K562 (cell line): ENCODE results near the gene PRPH2. TPM values are rescaled to one million over a fixed set of nuclear protein-coding genes. Genes with fewer than 3 reads are reported as not detected.

Experiments used
- ESRRB ChIP-seq: fragments of 250-450 bp; sonication (Bioruptor Pico); IDR thresholded peaks from 2 replicates; pipeline ENCODE4 v1.5.0; 2020; ENCODE audit warnings: mild to moderate bottlenecking, moderate library complexity, borderline replicate concordance
- HCFC1 ChIP-seq: IDR thresholded peaks from 2 replicates; pipeline ENCODE4 v1.6.1; 2012; ENCODE audit warnings: low read depth, low read length, improper control_type of control experiment
- HDAC8 ChIP-seq: fragments of 450-650 bp; IDR thresholded peaks from 2 replicates; pipeline ENCODE4 v1.6.1; 2016; ENCODE audit warnings: mild to moderate bottlenecking, missing genetic modification characterization, moderate library complexity, missing compliant biosample characterization
- JUN ChIP-seq, 2 experiments: sonication (generic) in 1 of 2; formaldehyde crosslinking in 1 of 2; IDR thresholded peaks; 2 replicates each; pipeline versions ENCODE4 v1.6.1 to v1.8.0; 2012 to 2022; ENCODE audit warnings: borderline replicate concordance in 2 of 2, mild to moderate bottlenecking in 2 of 2, improper control_type of control experiment in 1 of 2, low read depth in 1 of 2, low read length in 1 of 2, missing genetic modification reagents in 1 of 2
- MAFF ChIP-seq: IDR thresholded peaks from 2 replicates; pipeline ENCODE4 v1.6.1; 2012; ENCODE audit warnings: low read length, improper control_type of control experiment
- OTX1 ChIP-seq: fragments of 450-650 bp; formaldehyde crosslinking; IDR thresholded peaks from 2 replicates; pipeline ENCODE4 v1.4.0; 2022; ENCODE audit warnings: mild to moderate bottlenecking
- THRAP3 ChIP-seq: fragments of 450-650 bp; IDR thresholded peaks from 2 replicates; pipeline ENCODE4 v1.6.1; 2016; ENCODE audit warnings: mild to moderate bottlenecking, inconsistent platforms, borderline replicate concordance
- ZNF3 ChIP-seq: fragments of 250-450 bp; sonication (Bioruptor Pico); IDR thresholded peaks from 2 replicates; pipeline ENCODE4 v1.5.0; 2021; ENCODE audit warnings: mild to moderate bottlenecking, moderate library complexity
- polyA plus RNA-seq, 8 experiments: library from polyadenylated mRNA; depleted of rRNA in 4 of 8; stranded (reverse) in 5 of 8; unstranded in 3 of 8; fragments of >200 nt; fragmentation: Nextera tagmentation in 2 of 8; fragmentation: Illumina TruSeq in 1 of 8; extraction: Ambion mirVana in 2 of 8; extraction: Trizol in 1 of 8; gene quantifications; 2 replicates each; pipeline versions ENCODE4 v1.2.1 to v1.2.3, GENCODE V29; 2011 to 2014; ENCODE audit warnings: inconsistent platforms in 1 of 8, missing spikeins in 1 of 8
- total RNA-seq, 7 experiments: library from RNA; depleted of rRNA in 6 of 7; stranded (reverse); fragments of >200 nt in 6 of 7; fragmentation: Illumina TruSeq in 2 of 7; extraction: Trizol in 2 of 7; gene quantifications; 2 replicates each; pipeline versions ENCODE4 v1.2.1 to v1.2.3, GENCODE V29; 2011 to 2021; ENCODE audit warnings: low replicate concordance in 1 of 7
- TF ChIP-seq, protein P1 (sequence below), 2 experiments: fragments of 450-650 bp; formaldehyde crosslinking in 1 of 2; IDR thresholded peaks; 2 replicates each; pipeline versions ENCODE4 v1.4.0 to v1.6.1; 2014 to 2020; ENCODE audit warnings: mild to moderate bottlenecking in 2 of 2, borderline replicate concordance in 1 of 2, low read depth in 1 of 2
- TF ChIP-seq, protein P2 (sequence below), 2 experiments: fragments of 200-800 bp in 1 of 2; sonication (Bioruptor generic) in 1 of 2; sonication (generic) in 1 of 2; formaldehyde crosslinking in 1 of 2; IDR thresholded peaks in 1 of 2; conservative IDR thresholded peaks in 1 of 2; 2 replicates each; pipeline versions ENCODE4 v1.5.0 to v1.6.1; 2016 to 2020; ENCODE audit warnings: missing compliant biosample characterization in 1 of 2, missing genetic modification characterization in 1 of 2, missing genetic modification reagents in 1 of 2
- TF ChIP-seq, protein P3 (sequence below): fragments of 250-450 bp; sonication (Bioruptor Pico); IDR thresholded peaks from 2 replicates; pipeline ENCODE4 v1.9.0; 2021; ENCODE audit warnings: mild to moderate bottlenecking, inconsistent platforms
- TF ChIP-seq, protein P4 (sequence below): IDR thresholded peaks from 2 replicates; pipeline ENCODE4 v1.6.1; 2011; ENCODE audit not compliant: insufficient read length; ENCODE audit errors: extremely low read depth

Gene PRPH2
- total and polyA plus RNA-seq, 9 of the 15 experiments (the other 6 are each of a cell fraction or from before 2014, with no cell fraction given), result 0.03 to 0.11 (median 0.03) TPM; not detected in 5

- TF ChIP-seq, protein P1, sequence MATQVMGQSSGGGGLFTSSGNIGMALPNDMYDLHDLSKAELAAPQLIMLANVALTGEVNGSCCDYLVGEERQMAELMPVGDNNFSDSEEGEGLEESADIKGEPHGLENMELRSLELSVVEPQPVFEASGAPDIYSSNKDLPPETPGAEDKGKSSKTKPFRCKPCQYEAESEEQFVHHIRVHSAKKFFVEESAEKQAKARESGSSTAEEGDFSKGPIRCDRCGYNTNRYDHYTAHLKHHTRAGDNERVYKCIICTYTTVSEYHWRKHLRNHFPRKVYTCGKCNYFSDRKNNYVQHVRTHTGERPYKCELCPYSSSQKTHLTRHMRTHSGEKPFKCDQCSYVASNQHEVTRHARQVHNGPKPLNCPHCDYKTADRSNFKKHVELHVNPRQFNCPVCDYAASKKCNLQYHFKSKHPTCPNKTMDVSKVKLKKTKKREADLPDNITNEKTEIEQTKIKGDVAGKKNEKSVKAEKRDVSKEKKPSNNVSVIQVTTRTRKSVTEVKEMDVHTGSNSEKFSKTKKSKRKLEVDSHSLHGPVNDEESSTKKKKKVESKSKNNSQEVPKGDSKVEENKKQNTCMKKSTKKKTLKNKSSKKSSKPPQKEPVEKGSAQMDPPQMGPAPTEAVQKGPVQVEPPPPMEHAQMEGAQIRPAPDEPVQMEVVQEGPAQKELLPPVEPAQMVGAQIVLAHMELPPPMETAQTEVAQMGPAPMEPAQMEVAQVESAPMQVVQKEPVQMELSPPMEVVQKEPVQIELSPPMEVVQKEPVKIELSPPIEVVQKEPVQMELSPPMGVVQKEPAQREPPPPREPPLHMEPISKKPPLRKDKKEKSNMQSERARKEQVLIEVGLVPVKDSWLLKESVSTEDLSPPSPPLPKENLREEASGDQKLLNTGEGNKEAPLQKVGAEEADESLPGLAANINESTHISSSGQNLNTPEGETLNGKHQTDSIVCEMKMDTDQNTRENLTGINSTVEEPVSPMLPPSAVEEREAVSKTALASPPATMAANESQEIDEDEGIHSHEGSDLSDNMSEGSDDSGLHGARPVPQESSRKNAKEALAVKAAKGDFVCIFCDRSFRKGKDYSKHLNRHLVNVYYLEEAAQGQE (IDR thresholded peaks at IDR 0.05; ENCODE audit: borderline replicate concordance), result no peak
- TF ChIP-seq, protein P1 (CRISPR knock-in tag; IDR thresholded peaks at IDR 0.05; ENCODE audit: low read depth), result peak; percentile 28; the same call in 1 of the 2 replicates
- TF ChIP-seq, protein P2, sequence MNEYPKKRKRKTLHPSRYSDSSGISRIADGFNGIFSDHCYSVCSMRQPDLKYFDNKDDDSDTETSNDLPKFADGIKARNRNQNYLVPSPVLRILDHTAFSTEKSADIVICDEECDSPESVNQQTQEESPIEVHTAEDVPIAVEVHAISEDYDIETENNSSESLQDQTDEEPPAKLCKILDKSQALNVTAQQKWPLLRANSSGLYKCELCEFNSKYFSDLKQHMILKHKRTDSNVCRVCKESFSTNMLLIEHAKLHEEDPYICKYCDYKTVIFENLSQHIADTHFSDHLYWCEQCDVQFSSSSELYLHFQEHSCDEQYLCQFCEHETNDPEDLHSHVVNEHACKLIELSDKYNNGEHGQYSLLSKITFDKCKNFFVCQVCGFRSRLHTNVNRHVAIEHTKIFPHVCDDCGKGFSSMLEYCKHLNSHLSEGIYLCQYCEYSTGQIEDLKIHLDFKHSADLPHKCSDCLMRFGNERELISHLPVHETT (CRISPR knock-in tag; conservative IDR thresholded peaks at IDR 0.05 in 1 of 2, IDR thresholded peaks at IDR 0.05 in 1 of 2), result peak in 1 of 2 experiments; percentile 61; a peak in 1 of 4 replicates
- TF ChIP-seq MAFF (no peak), HDAC8 (tag) (no peak), HCFC1 (peak; percentile 70), JUN (IDR thresholded peaks at IDR 0.05; ENCODE audit: borderline replicate concordance, low read depth, low read length) (peak; percentile 63), JUN (CRISPR knock-in tag; IDR thresholded peaks at IDR 0.05; ENCODE audit: borderline replicate concordance) (peak; percentile 17; the same call in 1 of the 2 replicates), ZNF3 (CRISPR knock-in tag) (no peak), THRAP3 (no peak), OTX1 (CRISPR knock-in tag) (peak; percentile 48; the same call in 1 of the 2 replicates), ESRRB (no peak)
- TF ChIP-seq, protein P3, sequence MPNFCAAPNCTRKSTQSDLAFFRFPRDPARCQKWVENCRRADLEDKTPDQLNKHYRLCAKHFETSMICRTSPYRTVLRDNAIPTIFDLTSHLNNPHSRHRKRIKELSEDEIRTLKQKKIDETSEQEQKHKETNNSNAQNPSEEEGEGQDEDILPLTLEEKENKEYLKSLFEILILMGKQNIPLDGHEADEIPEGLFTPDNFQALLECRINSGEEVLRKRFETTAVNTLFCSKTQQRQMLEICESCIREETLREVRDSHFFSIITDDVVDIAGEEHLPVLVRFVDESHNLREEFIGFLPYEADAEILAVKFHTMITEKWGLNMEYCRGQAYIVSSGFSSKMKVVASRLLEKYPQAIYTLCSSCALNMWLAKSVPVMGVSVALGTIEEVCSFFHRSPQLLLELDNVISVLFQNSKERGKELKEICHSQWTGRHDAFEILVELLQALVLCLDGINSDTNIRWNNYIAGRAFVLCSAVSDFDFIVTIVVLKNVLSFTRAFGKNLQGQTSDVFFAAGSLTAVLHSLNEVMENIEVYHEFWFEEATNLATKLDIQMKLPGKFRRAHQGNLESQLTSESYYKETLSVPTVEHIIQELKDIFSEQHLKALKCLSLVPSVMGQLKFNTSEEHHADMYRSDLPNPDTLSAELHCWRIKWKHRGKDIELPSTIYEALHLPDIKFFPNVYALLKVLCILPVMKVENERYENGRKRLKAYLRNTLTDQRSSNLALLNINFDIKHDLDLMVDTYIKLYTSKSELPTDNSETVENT, result peak; percentile 88
- TF ChIP-seq, protein P4, sequence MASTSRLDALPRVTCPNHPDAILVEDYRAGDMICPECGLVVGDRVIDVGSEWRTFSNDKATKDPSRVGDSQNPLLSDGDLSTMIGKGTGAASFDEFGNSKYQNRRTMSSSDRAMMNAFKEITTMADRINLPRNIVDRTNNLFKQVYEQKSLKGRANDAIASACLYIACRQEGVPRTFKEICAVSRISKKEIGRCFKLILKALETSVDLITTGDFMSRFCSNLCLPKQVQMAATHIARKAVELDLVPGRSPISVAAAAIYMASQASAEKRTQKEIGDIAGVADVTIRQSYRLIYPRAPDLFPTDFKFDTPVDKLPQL, result peak; percentile 7
Observed at GRCh38 chr6:42745640-42746462, 23.5 kb upstream of the PRPH2 start, which contains the start of gene TBCC (continued).
